ENCODE results near the gene RBM34.

Gene RBM34

GRCh38 chr1:235156265-235156664 lies 4.8 kb downstream of the RBM34 start:
- H3K79me2 ChIP-seq (ENCODE audit: control insufficient read depth, low read length): peaks cover 50% of the 10 kb centered on the region
- H3K4me2 ChIP-seq (ENCODE audit: low read length): no peak overlapping the region
- no peaks in the 10 kb centered on the region for H3F3A ChIP-seq (ENCODE audit: control insufficient read depth, insufficient read depth)
- H3K9me2 ChIP-seq (replicated peaks; ENCODE audit: control insufficient read depth, low read length): no peaks in the 10 kb centered on the region
- H3K27me3 ChIP-seq (ENCODE audit: control insufficient read depth, low read length): no peaks in the 10 kb centered on the region
- TF ChIP-seq EZH2phosphoT487 (IDR thresholded peaks at IDR 0.05; ENCODE audit: borderline replicate concordance, low read length) (no peak), CTCF (IDR thresholded peaks at IDR 0.05; ENCODE audit: low read depth, low read length, poor library complexity, severe bottlenecking) (peak; percentile 25)
- no peak overlapping the region for H3K4me3 ChIP-seq (ENCODE audit: low read length)
- peaks cover 81% of the 10 kb centered on the region for H3K36me3 ChIP-seq (ENCODE audit: control insufficient read depth, low read length)
- no peak overlapping the region for H3K27ac ChIP-seq (ENCODE audit: low read depth, low read length)
- peaks cover 22% of the 10 kb centered on the region for H3K4me1 ChIP-seq (ENCODE audit: control insufficient read depth, low read length)
- H4K20me1 ChIP-seq (ENCODE audit: control insufficient read depth, insufficient read depth, low read depth, low read length): no peaks in the 10 kb centered on the region
- no peaks in the 10 kb centered on the region for H3K9me3 ChIP-seq (ENCODE audit: control insufficient read depth, insufficient read depth, low read length)

GRCh38 chr1:235152235-235152634 lies 8.8 kb downstream of the RBM34 start:
- Histone ChIP-seq H3K36me3 (ENCODE audit: control insufficient read depth, low read length) (peaks cover 82% of the 10 kb centered on the region), H4K20me1 (ENCODE audit: control insufficient read depth, insufficient read depth, low read depth, low read length) (no peaks in the 10 kb centered on the region)

GRCh38 chr1:235151033-235151432 lies 10.0 kb downstream of the RBM34 start:
- no peak overlapping the region for H3K27ac ChIP-seq (ENCODE audit: low read depth, low read length)
- peaks cover 80% of the 10 kb centered on the region for H3K36me3 ChIP-seq (ENCODE audit: control insufficient read depth, low read length)
- TF ChIP-seq CTCF (IDR thresholded peaks at IDR 0.05; ENCODE audit: low read depth, low read length, poor library complexity, severe bottlenecking) (no peak), EZH2phosphoT487 (IDR thresholded peaks at IDR 0.05; ENCODE audit: borderline replicate concordance, low read length) (no peak)
- H3F3A ChIP-seq (ENCODE audit: control insufficient read depth, insufficient read depth): no peaks in the 10 kb centered on the region
- no peaks in the 10 kb centered on the region for H4K20me1 ChIP-seq (ENCODE audit: control insufficient read depth, insufficient read depth, low read depth, low read length)
- no peaks in the 10 kb centered on the region for H3K9me2 ChIP-seq (replicated peaks; ENCODE audit: control insufficient read depth, low read length)
- H3K79me2 ChIP-seq (ENCODE audit: control insufficient read depth, low read length): peaks cover 9% of the 10 kb centered on the region
- H3K4me1 ChIP-seq (ENCODE audit: control insufficient read depth, low read length): no peaks in the 10 kb centered on the region
- no peak overlapping the region for H3K4me3 ChIP-seq (ENCODE audit: low read length)
- H3K9me3 ChIP-seq (ENCODE audit: control insufficient read depth, insufficient read depth, low read length): no peaks in the 10 kb centered on the region
- no peaks in the 10 kb centered on the region for H3K27me3 ChIP-seq (ENCODE audit: control insufficient read depth, low read length)
- H3K4me2 ChIP-seq (ENCODE audit: low read length): no peak overlapping the region

More at GRCh38 chr1:235152235-235152634, 8.8 kb downstream of the RBM34 start:
- TF ChIP-seq CTCF (IDR thresholded peaks at IDR 0.05; ENCODE audit: low read depth, low read length, poor library complexity, severe bottlenecking): no peak
- TF ChIP-seq EZH2phosphoT487 (IDR thresholded peaks at IDR 0.05; ENCODE audit: borderline replicate concordance, low read length): no peak
- Histone ChIP-seq H3K4me1 (ENCODE audit: control insufficient read depth, low read length) (peaks cover 7% of the 10 kb centered on the region), H3F3A (ENCODE audit: control insufficient read depth, insufficient read depth) (no peaks in the 10 kb centered on the region), H3K27me3 (ENCODE audit: control insufficient read depth, low read length) (no peaks in the 10 kb centered on the region), H3K4me2 (ENCODE audit: low read length) (no peak overlapping the region), H3K4me3 (ENCODE audit: low read length) (no peak overlapping the region), H3K79me2 (ENCODE audit: control insufficient read depth, low read length) (peaks cover 19% of the 10 kb centered on the region), H3K27ac (ENCODE audit: low read depth, low read length) (no peak overlapping the region), H3K9me2 (replicated peaks; ENCODE audit: control insufficient read depth, low read length) (no peaks in the 10 kb centered on the region), H3K9me3 (ENCODE audit: control insufficient read depth, insufficient read depth, low read length) (no peaks in the 10 kb centered on the region)

Data from DOHH2 (cell line).